Vagina (tissue), 2 donors: ENCODE data around the gene MPND. TPM values are rescaled to one million over a fixed set of nuclear protein-coding genes. Genes with fewer than 3 reads are reported as not detected.

ENCODE experiments used
- DNase-seq, 2 donors: peaks; one replicate each; pipeline ENCODE4 v3.0.0-alpha.2; 2017; ENCODE audit errors: extremely low spot score in 2 of 2
- H3K27ac ChIP-seq: fragments of 200-600 bp; sonication (generic); one replicate; pipeline ENCODE4 v1.5.1; 2019
- H3K27me3 ChIP-seq: fragments of 200-600 bp; sonication (generic); one replicate; pipeline ENCODE4 v1.5.1; 2019
- H3K36me3 ChIP-seq, 2 donors: fragments of 200-600 bp; sonication (generic); one replicate each; pipeline ENCODE4 v1.5.1; 2017 to 2019
- H3K4me1 ChIP-seq: fragments of 200-600 bp; sonication (generic); one replicate; pipeline ENCODE4 v1.5.1; 2019
- H3K4me3 ChIP-seq, 2 donors: fragments of 200-600 bp; sonication (generic); 1 replicate in 1 of 2; 2 replicates in 1 of 2; pipeline ENCODE4 v1.5.1; 2016 to 2019
- H3K9me3 ChIP-seq: fragments of 200-600 bp; sonication (generic); one replicate; pipeline ENCODE4 v1.5.1; 2019
- POLR2A ChIP-seq, 2 donors: fragments of 450-650 bp; IDR thresholded peaks; one replicate each; pipeline ENCODE4 v1.6.1; 2017; ENCODE audit warnings: antibody characterized with exemption in 2 of 2, mild to moderate bottlenecking in 2 of 2, moderate library complexity in 2 of 2
- POLR2AphosphoS5 ChIP-seq, 2 donors: sonication (generic); formaldehyde crosslinking; IDR thresholded peaks; one replicate each; pipeline ENCODE4 v1.9.0; 2017; ENCODE audit warnings: antibody characterized with exemption in 2 of 2, mild to moderate bottlenecking in 2 of 2, low read depth in 1 of 2; ENCODE audit not compliant: insufficient read depth in 1 of 2
- intact Hi-C: fragments of 100-400 bp; cut with DNase I; formaldehyde crosslinking; loops from one replicate; pipeline ENCODE4 v1.15.1; 2023
- total RNA-seq: library from RNA; depleted of rRNA; stranded (reverse); fragments of >200 nt; gene quantifications from one replicate; pipeline ENCODE4 v1.2.3, GENCODE V29; 2016
- TF ChIP-seq, protein P1 (sequence below), 3 experiments: fragments of 450-650 bp in 2 of 3; fragments of 200-600 bp in 1 of 3; sonication (generic) in 1 of 3; IDR thresholded peaks; one replicate each; pipeline ENCODE4 v1.5.1; 2017 to 2019; ENCODE audit warnings: antibody characterized with exemption in 3 of 3, mild to moderate bottlenecking in 2 of 3, moderate library complexity in 2 of 3

MPND gene
- total RNA-seq, 1 donor from 2014 or later: 10.1 TPM

DNA sequence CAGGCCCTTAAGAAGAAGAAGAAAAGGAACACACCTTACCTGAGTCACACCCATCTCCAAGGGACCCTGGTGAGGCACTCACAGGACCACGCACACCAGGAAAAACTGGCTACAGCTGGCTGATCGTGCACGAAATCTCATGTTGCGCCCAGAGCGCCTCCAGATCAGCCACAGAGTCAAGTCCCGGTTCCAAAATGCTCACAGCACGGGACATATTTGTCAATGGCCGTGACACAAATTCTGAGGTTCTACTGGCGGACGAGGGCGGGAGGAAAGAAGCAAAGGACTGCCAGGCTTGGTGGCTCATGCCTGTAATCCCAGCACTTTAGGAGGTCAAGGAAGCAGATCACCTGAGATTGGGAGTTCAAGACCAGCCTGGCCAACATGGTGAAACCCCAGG, 35.5 kb downstream of the MPND start:
- no peaks in the 10 kb centered on the region for H3K27me3 ChIP-seq
- H3K27ac ChIP-seq: no peak overlapping the region
- DNase-seq: no peak
- TF ChIP-seq, protein P1, sequence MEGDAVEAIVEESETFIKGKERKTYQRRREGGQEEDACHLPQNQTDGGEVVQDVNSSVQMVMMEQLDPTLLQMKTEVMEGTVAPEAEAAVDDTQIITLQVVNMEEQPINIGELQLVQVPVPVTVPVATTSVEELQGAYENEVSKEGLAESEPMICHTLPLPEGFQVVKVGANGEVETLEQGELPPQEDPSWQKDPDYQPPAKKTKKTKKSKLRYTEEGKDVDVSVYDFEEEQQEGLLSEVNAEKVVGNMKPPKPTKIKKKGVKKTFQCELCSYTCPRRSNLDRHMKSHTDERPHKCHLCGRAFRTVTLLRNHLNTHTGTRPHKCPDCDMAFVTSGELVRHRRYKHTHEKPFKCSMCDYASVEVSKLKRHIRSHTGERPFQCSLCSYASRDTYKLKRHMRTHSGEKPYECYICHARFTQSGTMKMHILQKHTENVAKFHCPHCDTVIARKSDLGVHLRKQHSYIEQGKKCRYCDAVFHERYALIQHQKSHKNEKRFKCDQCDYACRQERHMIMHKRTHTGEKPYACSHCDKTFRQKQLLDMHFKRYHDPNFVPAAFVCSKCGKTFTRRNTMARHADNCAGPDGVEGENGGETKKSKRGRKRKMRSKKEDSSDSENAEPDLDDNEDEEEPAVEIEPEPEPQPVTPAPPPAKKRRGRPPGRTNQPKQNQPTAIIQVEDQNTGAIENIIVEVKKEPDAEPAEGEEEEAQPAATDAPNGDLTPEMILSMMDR (IDR thresholded peaks at IDR 0.05): no peak
- no peak for TF ChIP-seq POLR2A (IDR thresholded peaks at IDR 0.05)
- TF ChIP-seq POLR2AphosphoS5 (IDR thresholded peaks at IDR 0.05; ENCODE audit: insufficient read depth in 1 of 2, low read depth in 1 of 2): no peak
- H3K4me1 ChIP-seq: peaks cover 75% of the 10 kb centered on the region
- no peaks in the 10 kb centered on the region for H3K9me3 ChIP-seq
- no peak overlapping the region for H3K4me3 ChIP-seq
- H3K36me3 ChIP-seq: peaks cover 0 to 7% of the 10 kb centered on the region in 2 donors
- intact Hi-C loops: no loop called here

DNA sequence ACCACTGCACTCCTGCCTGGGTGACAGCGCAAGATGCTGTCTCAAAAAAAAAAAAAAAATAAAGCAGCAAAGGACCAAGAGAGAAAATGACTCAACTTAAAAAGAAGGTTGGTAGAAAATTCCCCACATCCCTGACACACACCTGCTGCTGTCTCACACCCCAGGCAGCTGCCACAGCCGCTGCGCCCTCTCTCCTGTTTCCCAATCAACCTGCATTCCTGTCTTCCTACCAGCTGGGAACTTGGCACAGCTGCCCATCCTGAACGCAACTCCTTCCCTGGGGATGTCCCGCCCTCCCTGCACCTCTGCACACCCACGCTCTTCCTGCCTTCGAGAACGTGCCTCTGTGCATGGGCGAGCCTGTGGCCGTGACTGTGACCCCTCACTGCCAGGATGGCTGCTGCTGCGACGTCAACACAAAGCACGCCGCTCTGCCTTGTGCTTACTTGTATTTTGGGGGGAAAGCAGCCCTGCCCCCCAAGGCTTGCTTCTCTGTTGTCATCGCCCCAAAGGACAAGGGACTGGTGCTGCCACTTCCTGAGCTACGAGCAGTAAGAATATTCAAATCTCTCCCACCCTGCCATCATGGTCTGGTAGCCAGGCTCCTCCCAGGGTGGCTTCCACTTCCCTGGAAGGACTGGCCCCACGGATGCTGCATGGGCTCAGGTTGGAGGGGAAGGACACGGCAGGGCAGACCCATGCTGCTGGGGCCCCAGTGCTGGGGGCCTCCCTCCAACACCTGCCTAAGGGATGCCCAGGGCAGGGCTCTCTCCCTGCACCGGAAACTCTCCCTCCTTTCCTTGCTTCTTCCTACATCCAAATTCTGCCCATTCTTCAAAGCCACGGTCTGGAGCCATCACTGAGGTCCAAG, 36.3 kb downstream of the MPND start:
- Histone ChIP-seq H3K27me3 (no peaks in the 10 kb centered on the region), H3K4me1 (peaks cover 73% of the 10 kb centered on the region), H3K36me3 (peaks cover 0 to 7% of the 10 kb centered on the region in 2 donors), H3K9me3 (no peaks in the 10 kb centered on the region), H3K4me3 (no peak overlapping the region), H3K27ac (peak overlapping the region; percentile 68)
- TF ChIP-seq POLR2AphosphoS5 (IDR thresholded peaks at IDR 0.05; ENCODE audit: insufficient read depth in 1 of 2, low read depth in 1 of 2): peak; percentile 9 to 36
- TF ChIP-seq, protein P1 (IDR thresholded peaks at IDR 0.05): no peak
- intact Hi-C loops: no loop called here
- no peak for DNase-seq

DNA sequence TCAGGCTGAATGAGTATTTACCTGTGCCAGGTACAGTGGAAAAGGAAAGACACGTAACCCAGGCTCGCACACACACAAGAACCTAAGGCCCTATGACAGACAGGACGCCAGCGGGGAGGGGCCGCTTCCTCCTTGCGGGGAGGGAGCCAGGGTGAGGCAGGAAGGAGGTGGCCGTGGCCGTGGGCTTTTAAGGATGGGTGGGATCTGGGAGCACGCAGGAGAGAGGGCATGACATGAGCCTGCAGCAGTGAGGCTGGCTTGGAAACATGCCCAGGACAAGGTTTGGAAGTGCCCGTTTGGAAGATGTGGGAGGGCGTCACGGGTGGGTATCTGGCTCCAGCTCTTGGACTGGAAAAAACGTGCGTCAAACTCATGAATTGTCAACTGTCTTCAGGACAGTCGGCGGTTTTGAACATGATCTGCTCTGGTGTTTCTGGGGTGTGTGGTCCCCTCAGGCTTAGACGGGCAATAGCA, 36.9 kb downstream of the MPND start:
- peaks cover 0 to 7% of the 10 kb centered on the region in 2 donors for H3K36me3 ChIP-seq
- H3K4me3 ChIP-seq: no peak overlapping the region
- intact Hi-C loops: no loop called here
- H3K9me3 ChIP-seq: no peaks in the 10 kb centered on the region
- H3K4me1 ChIP-seq: peaks cover 66% of the 10 kb centered on the region
- H3K27me3 ChIP-seq: no peaks in the 10 kb centered on the region
- peak overlapping the region; percentile 68 for H3K27ac ChIP-seq
- no peak for DNase-seq
- TF ChIP-seq, protein P1 (IDR thresholded peaks at IDR 0.05): no peak
- TF ChIP-seq POLR2A (IDR thresholded peaks at IDR 0.05): no peak
- TF ChIP-seq POLR2AphosphoS5 (IDR thresholded peaks at IDR 0.05; ENCODE audit: insufficient read depth in 1 of 2, low read depth in 1 of 2): peak in 1 of 2 donors; percentile 32

DNA sequence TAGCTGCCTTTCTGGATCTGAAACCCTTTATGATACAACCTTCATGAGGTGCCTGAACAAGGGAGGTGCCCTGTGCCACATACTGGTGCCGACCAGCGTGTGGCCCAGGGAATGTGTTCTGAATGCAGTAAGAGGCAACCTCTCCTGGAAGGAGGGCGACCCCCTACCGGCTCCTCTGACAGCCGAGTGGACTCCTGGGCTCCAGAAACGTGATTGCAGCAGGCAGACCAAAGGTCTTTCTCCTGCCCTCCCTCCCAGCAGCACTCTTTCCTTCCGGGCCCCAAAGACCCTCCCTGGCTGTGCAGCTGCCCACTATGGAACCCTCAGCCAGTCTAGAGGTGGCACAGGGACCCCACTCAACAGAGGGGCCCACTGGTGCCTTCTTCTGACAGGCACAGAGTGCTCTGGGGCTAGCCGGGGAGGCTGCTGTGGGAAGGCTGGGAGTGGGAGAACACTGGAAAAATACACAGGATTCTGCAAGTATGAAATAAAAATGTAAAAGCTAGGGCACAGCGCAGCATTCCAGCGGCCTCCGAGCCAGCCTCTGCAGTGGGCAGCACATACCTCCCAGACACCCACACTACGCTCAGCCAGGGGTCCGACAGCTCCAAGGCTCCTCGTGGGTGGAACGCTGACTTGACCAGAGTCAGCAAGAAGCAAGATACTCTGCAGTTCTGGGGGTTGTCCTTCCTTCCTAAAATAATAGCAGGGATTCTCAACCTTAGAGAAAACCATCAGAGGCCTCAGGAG, 42.1 kb downstream of the MPND start:
- TF ChIP-seq, protein P1 (IDR thresholded peaks at IDR 0.05): no peak
- TF ChIP-seq POLR2AphosphoS5 (IDR thresholded peaks at IDR 0.05; ENCODE audit: insufficient read depth in 1 of 2, low read depth in 1 of 2): no peak
- no peak for TF ChIP-seq POLR2A (IDR thresholded peaks at IDR 0.05)
- peaks cover 0 to 7% of the 10 kb centered on the region in 2 donors for H3K36me3 ChIP-seq
- H3K9me3 ChIP-seq: no peaks in the 10 kb centered on the region
- no peak overlapping the region for H3K27ac ChIP-seq
- DNase-seq: no peak
- H3K27me3 ChIP-seq: no peaks in the 10 kb centered on the region
- intact Hi-C loops: no loop called here
- no peak overlapping the region for H3K4me3 ChIP-seq
- peaks cover 59% of the 10 kb centered on the region for H3K4me1 ChIP-seq
